Fibroblast of skin of scalp (primary cell): Measurements from ENCODE around the gene TREH.

Experiments used
- DNase-seq: peaks from one replicate; pipeline ENCODE4 v3.0.0-alpha.2; 2013

TREH gene

GRCh38 chr11:118644496-118644895, 35.0 kb downstream of the TREH start:
- no peak for DNase-seq

- DNase-seq: no peak
Measured at GRCh38 chr11:118643995-118644345, 35.5 kb downstream of the TREH start.

- DNase-seq: no peak
Measured at GRCh38 chr11:118643142-118643994, 36.1 kb downstream of the TREH start.

GRCh38 chr11:118641397-118642019, 37.9 kb downstream of the TREH start:
- DNase-seq: no peak

- no peak for DNase-seq
Measured at GRCh38 chr11:118640332-118641154, 38.9 kb downstream of the TREH start.

GRCh38 chr11:118639899-118640298, 39.6 kb downstream of the TREH start:
- no peak for DNase-seq

GRCh38 chr11:118638726-118639125, 40.7 kb downstream of the TREH start:
- no peak for DNase-seq

GRCh38 chr11:118636569-118637290, 42.7 kb downstream of the TREH start:
- DNase-seq: no peak

GRCh38 chr11:118635642-118636041, 43.8 kb downstream of the TREH start:
- DNase-seq: no peak

GRCh38 chr11:118635237-118635591, 44.2 kb downstream of the TREH start:
- no peak for DNase-seq

- no peak for DNase-seq
Measured at GRCh38 chr11:118634431-118635236, 44.8 kb downstream of the TREH start.

GRCh38 chr11:118633979-118634378, 45.5 kb downstream of the TREH start:
- peak; percentile 38 for DNase-seq

- DNase-seq: no peak
Measured at GRCh38 chr11:118633319-118633690, 46.1 kb downstream of the TREH start.

GRCh38 chr11:118632577-118633318, 46.7 kb downstream of the TREH start:
- DNase-seq: no peak

- DNase-seq: no peak
Measured at GRCh38 chr11:118631142-118631909, 48.1 kb downstream of the TREH start.

GRCh38 chr11:118629761-118630661, 49.4 kb downstream of the TREH start:
- no peak for DNase-seq

GRCh38 chr11:118628861-118629549, 50.4 kb downstream of the TREH start:
- no peak for DNase-seq

- no peak for DNase-seq
Measured at GRCh38 chr11:118628432-118628831, 51.0 kb downstream of the TREH start.

GRCh38 chr11:118628031-118628430, 51.4 kb downstream of the TREH start:
- no peak for DNase-seq
